ENCODE data around the gene BARX2. TPM values are rescaled to one million over a fixed set of nuclear protein-coding genes. Genes with fewer than 3 reads are reported as not detected.

The BARX2 gene
- total and polyA plus RNA-seq, 3 experiments from 2014 or later: not detected

DNA sequence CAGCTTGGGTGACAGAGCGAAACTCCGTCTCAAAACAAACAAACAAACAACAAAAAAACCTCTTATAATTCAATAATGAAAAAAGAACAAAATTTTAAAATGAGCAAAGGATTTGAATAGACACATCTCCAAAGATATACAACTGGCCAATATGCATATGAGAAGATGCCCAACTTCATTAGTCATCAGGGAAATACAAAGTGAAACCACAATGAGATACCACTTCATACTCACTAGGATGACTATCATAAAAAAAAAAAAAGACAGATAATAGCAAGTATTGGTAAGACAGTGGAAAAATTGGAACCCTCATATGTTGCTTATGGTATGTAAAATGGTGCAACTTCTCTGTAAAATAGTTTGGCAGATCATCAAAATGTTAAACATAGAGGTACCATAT is 28.7 kb upstream of the BARX2 start:
- Histone ChIP-seq H3K27ac (ENCODE audit: low read depth, low read length) (no peak overlapping the region), H3K36me3 (ENCODE audit: insufficient read depth, low read length) (no peaks in the 10 kb centered on the region), H3K4me1 (ENCODE audit: insufficient read depth, low read length) (no peaks in the 10 kb centered on the region), H3K27me3 (ENCODE audit: insufficient read depth, low read length, poor library complexity, severe bottlenecking) (no peaks in the 10 kb centered on the region), H3K9me3 (ENCODE audit: low read length) (no peaks in the 10 kb centered on the region), H3K4me3 (ENCODE audit: low read length) (no peak overlapping the region)
- peaks cover 0 to 4% (median 0%) of the 10 kb centered on the region in 3 donors for H3K4me1 Mint-ChIP-seq
- H3K27me3 Mint-ChIP-seq: peaks cover 0 to 2% of the 10 kb centered on the region in 2 donors
- no peaks in the 10 kb centered on the region for H3K36me3 Mint-ChIP-seq
- POLR2A ChIA-PET: no interaction called here
- peaks cover 0 to 11% (median 3%) of the 10 kb centered on the region in 5 donors for H3K9me3 Mint-ChIP-seq
- CTCF ChIA-PET: interaction anchor here (1.0 kb wide), 1 partner anchor 15 kb away, joined by 4 read pairs; no protein-coding TSS in a partner anchor
- H3K4me3 Mint-ChIP-seq: no peak overlapping the region
- no peak overlapping the region for H3K27ac Mint-ChIP-seq
- no peak for DNase-seq

- no peaks in the 10 kb centered on the region for H3K27me3 ChIP-seq (ENCODE audit: insufficient read depth, low read length, poor library complexity, severe bottlenecking)
- POLR2A ChIA-PET: no interaction called here
- Mint-ChIP-seq H3K4me3 (no peak overlapping the region), H3K9me3 (peaks cover 0 to 11% (median 3%) of the 10 kb centered on the region in 5 donors), H3K27ac (no peak overlapping the region), H3K27me3 (peaks cover 0 to 5% of the 10 kb centered on the region in 2 donors), H3K4me1 (peaks cover 0 to 4% (median 0%) of the 10 kb centered on the region in 3 donors), H3K36me3 (no peaks in the 10 kb centered on the region)
- no peaks in the 10 kb centered on the region for H3K4me1 ChIP-seq (ENCODE audit: insufficient read depth, low read length)
- no peaks in the 10 kb centered on the region for H3K9me3 ChIP-seq (ENCODE audit: low read length)
- no peak overlapping the region for H3K4me3 ChIP-seq (ENCODE audit: low read length)
- no peaks in the 10 kb centered on the region for H3K36me3 ChIP-seq (ENCODE audit: insufficient read depth, low read length)
- DNase-seq: no peak
- H3K27ac ChIP-seq (ENCODE audit: low read depth, low read length): no peak overlapping the region
- CTCF ChIA-PET: no interaction called here
Measured at GRCh38 chr11:129348813-129349212, 26.8 kb upstream of the BARX2 start.

DNA sequence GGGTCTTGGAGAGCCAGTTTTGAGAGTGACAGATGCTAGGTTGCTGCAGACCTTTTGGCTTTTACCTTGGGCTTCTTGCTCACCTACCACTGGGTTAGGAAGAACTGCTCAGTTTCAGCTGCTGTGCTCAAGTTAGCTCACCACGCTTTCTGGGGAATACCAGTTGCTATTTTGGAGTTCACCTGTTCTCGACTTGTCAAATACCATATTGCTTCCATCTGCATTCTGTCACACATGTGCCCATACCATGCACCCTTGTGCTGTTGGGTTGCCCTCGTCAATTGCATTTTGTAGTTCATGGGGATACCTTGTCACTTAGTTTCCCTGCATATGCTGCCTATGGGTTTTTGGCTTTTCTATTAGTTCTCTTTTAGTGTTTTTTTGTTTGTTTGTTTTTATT is 23.0 kb upstream of the BARX2 start:
- Histone ChIP-seq H3K36me3 (ENCODE audit: insufficient read depth, low read length) (no peaks in the 10 kb centered on the region), H3K9me3 (ENCODE audit: low read length) (no peaks in the 10 kb centered on the region), H3K27me3 (ENCODE audit: insufficient read depth, low read length, poor library complexity, severe bottlenecking) (no peaks in the 10 kb centered on the region), H3K27ac (ENCODE audit: low read depth, low read length) (no peak overlapping the region), H3K4me3 (ENCODE audit: low read length) (no peak overlapping the region), H3K4me1 (ENCODE audit: insufficient read depth, low read length) (no peaks in the 10 kb centered on the region)
- no peaks in the 10 kb centered on the region for H3K4me1 Mint-ChIP-seq
- POLR2A ChIA-PET: no interaction called here
- peak overlapping the region in 1 of 8 donors; percentile 17 for H3K27ac Mint-ChIP-seq
- peaks cover 2 to 4% of the 10 kb centered on the region in 2 donors for H3K27me3 Mint-ChIP-seq
- H3K36me3 Mint-ChIP-seq: no peaks in the 10 kb centered on the region
- DNase-seq: no peak
- H3K4me3 Mint-ChIP-seq: no peak overlapping the region
- CTCF ChIA-PET: no interaction called here
- H3K9me3 Mint-ChIP-seq: peaks cover 0 to 4% (median 0%) of the 10 kb centered on the region in 5 donors

DNA sequence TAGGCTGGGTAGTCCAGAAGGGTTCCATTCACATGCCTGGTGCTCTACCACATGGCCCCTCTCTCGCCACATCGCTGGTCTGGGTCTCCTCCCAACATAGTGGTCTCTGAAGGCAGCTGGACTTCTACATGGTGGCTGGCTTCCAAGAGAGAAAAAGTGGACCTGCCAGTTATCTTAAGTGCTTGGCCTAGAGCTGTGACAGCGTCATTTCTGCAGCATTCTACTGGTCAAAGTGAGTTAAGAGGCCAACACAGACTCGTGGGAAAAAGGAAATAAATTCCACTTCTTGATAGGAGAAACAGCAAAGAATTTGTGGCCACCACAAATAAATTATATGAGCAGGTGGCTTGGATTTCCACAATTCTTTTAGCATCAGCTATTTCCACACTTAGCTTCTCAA is 21.0 kb upstream of the BARX2 start:
- H3K36me3 Mint-ChIP-seq: no peaks in the 10 kb centered on the region
- H3K4me1 ChIP-seq (ENCODE audit: insufficient read depth, low read length): no peaks in the 10 kb centered on the region
- DNase-seq: no peak
- no peaks in the 10 kb centered on the region for H3K36me3 ChIP-seq (ENCODE audit: insufficient read depth, low read length)
- peaks cover 4 to 10% of the 10 kb centered on the region in 2 donors for H3K27me3 Mint-ChIP-seq
- H3K9me3 Mint-ChIP-seq: peaks cover 0 to 2% (median 0%) of the 10 kb centered on the region in 5 donors
- H3K4me3 ChIP-seq (ENCODE audit: low read length): no peak overlapping the region
- H3K4me1 Mint-ChIP-seq: no peaks in the 10 kb centered on the region
- H3K4me3 Mint-ChIP-seq: no peak overlapping the region
- no peaks in the 10 kb centered on the region for H3K27me3 ChIP-seq (ENCODE audit: insufficient read depth, low read length, poor library complexity, severe bottlenecking)
- no peaks in the 10 kb centered on the region for H3K9me3 ChIP-seq (ENCODE audit: low read length)
- no peak overlapping the region for H3K27ac Mint-ChIP-seq
- CTCF ChIA-PET: no interaction called here
- POLR2A ChIA-PET: no interaction called here
- H3K27ac ChIP-seq (ENCODE audit: low read depth, low read length): no peak overlapping the region

- H3K4me3 ChIP-seq (ENCODE audit: low read length): no peak overlapping the region
- no peak overlapping the region for H3K27ac ChIP-seq (ENCODE audit: low read depth, low read length)
- Mint-ChIP-seq H3K27ac (no peak overlapping the region), H3K9me3 (peaks cover 0 to 4% (median 0%) of the 10 kb centered on the region in 5 donors), H3K36me3 (no peaks in the 10 kb centered on the region), H3K4me3 (no peak overlapping the region), H3K4me1 (no peaks in the 10 kb centered on the region), H3K27me3 (peaks cover 5 to 19% of the 10 kb centered on the region in 2 donors)
- peaks cover 7% of the 10 kb centered on the region for H3K27me3 ChIP-seq (ENCODE audit: insufficient read depth, low read length, poor library complexity, severe bottlenecking)
- no peaks in the 10 kb centered on the region for H3K9me3 ChIP-seq (ENCODE audit: low read length)
- DNase-seq: no peak
- CTCF ChIA-PET: no interaction called here
- H3K36me3 ChIP-seq (ENCODE audit: insufficient read depth, low read length): no peaks in the 10 kb centered on the region
- H3K4me1 ChIP-seq (ENCODE audit: insufficient read depth, low read length): no peaks in the 10 kb centered on the region
- POLR2A ChIA-PET: no interaction called here
Measured at GRCh38 chr11:129359748-129360147, 15.9 kb upstream of the BARX2 start.

GRCh38 chr11:129364143-129364654 is 11.4 kb upstream of the BARX2 start:
- Mint-ChIP-seq H3K4me3 (no peak overlapping the region), H3K4me1 (no peaks in the 10 kb centered on the region), H3K9me3 (peaks cover 0 to 4% (median 0%) of the 10 kb centered on the region in 5 donors), H3K36me3 (no peaks in the 10 kb centered on the region), H3K27me3 (peaks cover 5 to 53% of the 10 kb centered on the region in 2 donors), H3K27ac (no peak overlapping the region)
- DNase-seq: peak; percentile 30 to 70 (median 49)
- Histone ChIP-seq H3K4me3 (ENCODE audit: low read length) (no peak overlapping the region), H3K36me3 (ENCODE audit: insufficient read depth, low read length) (no peaks in the 10 kb centered on the region), H3K9me3 (ENCODE audit: low read length) (no peaks in the 10 kb centered on the region), H3K4me1 (ENCODE audit: insufficient read depth, low read length) (no peaks in the 10 kb centered on the region), H3K27me3 (ENCODE audit: insufficient read depth, low read length, poor library complexity, severe bottlenecking) (peaks cover 7% of the 10 kb centered on the region), H3K27ac (ENCODE audit: low read depth, low read length) (no peak overlapping the region)
- CTCF ChIA-PET: no interaction called here
- POLR2A ChIA-PET: no interaction called here

GRCh38 chr11:129365816-129366215 is 9.8 kb upstream of the BARX2 start:
- ChIA-PET POLR2A (no interaction called here), CTCF (interaction anchor here (0.5 kb wide), 1 partner anchor 673 kb away, joined by 4 read pairs; no protein-coding TSS in a partner anchor)
- H3K4me3 ChIP-seq (ENCODE audit: low read length): no peak overlapping the region
- no peaks in the 10 kb centered on the region for H3K4me1 Mint-ChIP-seq
- no peaks in the 10 kb centered on the region for H3K36me3 Mint-ChIP-seq
- H3K27ac Mint-ChIP-seq: no peak overlapping the region
- H3K4me3 Mint-ChIP-seq: no peak overlapping the region
- H3K9me3 Mint-ChIP-seq: no peaks in the 10 kb centered on the region
- H3K27me3 ChIP-seq (ENCODE audit: insufficient read depth, low read length, poor library complexity, severe bottlenecking): peaks cover 11% of the 10 kb centered on the region
- H3K36me3 ChIP-seq (ENCODE audit: insufficient read depth, low read length): no peaks in the 10 kb centered on the region
- no peak for DNase-seq
- H3K9me3 ChIP-seq (ENCODE audit: low read length): no peaks in the 10 kb centered on the region
- H3K27ac ChIP-seq (ENCODE audit: low read depth, low read length): no peak overlapping the region
- peaks cover 6 to 54% of the 10 kb centered on the region in 2 donors for H3K27me3 Mint-ChIP-seq
- no peaks in the 10 kb centered on the region for H3K4me1 ChIP-seq (ENCODE audit: insufficient read depth, low read length)

DNA sequence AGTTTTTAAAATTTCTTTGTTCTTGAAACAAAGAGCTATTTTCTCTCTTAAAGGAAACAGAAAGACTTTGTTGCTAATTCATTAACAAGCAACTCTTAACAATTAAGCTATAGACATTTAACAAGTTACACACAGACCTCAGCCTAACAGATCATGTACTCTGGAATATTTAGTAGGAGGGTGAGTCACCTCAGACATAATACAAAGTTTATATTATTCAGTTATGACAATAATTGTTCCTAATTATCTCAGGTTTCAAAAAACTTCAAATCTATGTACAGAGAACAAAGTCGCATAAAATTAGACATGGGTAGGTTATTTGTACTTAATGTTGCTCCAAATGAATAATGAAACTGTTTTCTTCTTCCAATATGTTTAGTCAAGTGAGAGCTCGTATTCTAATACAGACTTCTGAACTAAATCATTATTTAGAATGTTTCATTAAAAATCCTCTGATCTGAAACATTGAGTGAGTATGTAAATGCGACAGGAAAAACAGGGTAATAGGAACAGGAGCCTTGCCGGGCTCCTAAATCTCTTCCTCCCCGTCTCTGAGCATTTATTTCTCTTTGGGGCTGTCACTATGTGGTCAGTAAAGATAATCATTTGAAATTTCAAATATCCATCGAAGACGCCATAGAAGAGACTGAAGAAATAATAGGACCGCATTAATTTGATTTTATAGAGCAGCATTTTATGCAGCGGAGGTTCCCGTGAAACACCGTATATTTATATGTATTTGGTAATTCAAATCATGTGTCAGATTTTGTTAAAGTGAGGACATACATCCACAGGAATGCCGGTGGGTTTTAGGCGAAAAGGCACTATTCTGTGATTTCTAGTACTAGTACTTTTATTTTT is 8.7 kb upstream of the BARX2 start:
- H3K36me3 Mint-ChIP-seq: no peaks in the 10 kb centered on the region
- Histone ChIP-seq H3K27ac (ENCODE audit: low read depth, low read length) (no peak overlapping the region), H3K9me3 (ENCODE audit: low read length) (no peaks in the 10 kb centered on the region), H3K27me3 (ENCODE audit: insufficient read depth, low read length, poor library complexity, severe bottlenecking) (peaks cover 16% of the 10 kb centered on the region), H3K36me3 (ENCODE audit: insufficient read depth, low read length) (no peaks in the 10 kb centered on the region), H3K4me1 (ENCODE audit: insufficient read depth, low read length) (no peaks in the 10 kb centered on the region), H3K4me3 (ENCODE audit: low read length) (no peak overlapping the region)
- DNase-seq: no peak
- POLR2A ChIA-PET: no interaction called here
- H3K27me3 Mint-ChIP-seq: peaks cover 15 to 59% of the 10 kb centered on the region in 2 donors
- peaks cover 0 to 2% (median 0%) of the 10 kb centered on the region in 3 donors for H3K4me1 Mint-ChIP-seq
- CTCF ChIA-PET: no interaction called here
- no peak overlapping the region for H3K4me3 Mint-ChIP-seq
- no peaks in the 10 kb centered on the region for H3K9me3 Mint-ChIP-seq
- no peak overlapping the region for H3K27ac Mint-ChIP-seq

All from CD8-positive, alpha-beta memory T cell (primary cell).